ENCODE data around the gene VWCE.
A peak's percentile ranks its signal among the peaks of the same experiment; 100 is the strongest.

VWCE gene

GRCh38 chr11:61273178-61274078, 21.7 kb downstream of the VWCE start:
- no peak for DNase-seq (ENCODE audit: low read depth)
- TF ChIP-seq, protein P1, sequence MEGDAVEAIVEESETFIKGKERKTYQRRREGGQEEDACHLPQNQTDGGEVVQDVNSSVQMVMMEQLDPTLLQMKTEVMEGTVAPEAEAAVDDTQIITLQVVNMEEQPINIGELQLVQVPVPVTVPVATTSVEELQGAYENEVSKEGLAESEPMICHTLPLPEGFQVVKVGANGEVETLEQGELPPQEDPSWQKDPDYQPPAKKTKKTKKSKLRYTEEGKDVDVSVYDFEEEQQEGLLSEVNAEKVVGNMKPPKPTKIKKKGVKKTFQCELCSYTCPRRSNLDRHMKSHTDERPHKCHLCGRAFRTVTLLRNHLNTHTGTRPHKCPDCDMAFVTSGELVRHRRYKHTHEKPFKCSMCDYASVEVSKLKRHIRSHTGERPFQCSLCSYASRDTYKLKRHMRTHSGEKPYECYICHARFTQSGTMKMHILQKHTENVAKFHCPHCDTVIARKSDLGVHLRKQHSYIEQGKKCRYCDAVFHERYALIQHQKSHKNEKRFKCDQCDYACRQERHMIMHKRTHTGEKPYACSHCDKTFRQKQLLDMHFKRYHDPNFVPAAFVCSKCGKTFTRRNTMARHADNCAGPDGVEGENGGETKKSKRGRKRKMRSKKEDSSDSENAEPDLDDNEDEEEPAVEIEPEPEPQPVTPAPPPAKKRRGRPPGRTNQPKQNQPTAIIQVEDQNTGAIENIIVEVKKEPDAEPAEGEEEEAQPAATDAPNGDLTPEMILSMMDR (conservative IDR thresholded peaks at IDR 0.05; ENCODE audit: low read length) = no peak

GRCh38 chr11:61272731-61273130, 22.4 kb downstream of the VWCE start:
- H3K4me3 ChIP-seq (ENCODE audit: low read length) = no peak overlapping the region
- TF ChIP-seq, protein P1 (conservative IDR thresholded peaks at IDR 0.05; ENCODE audit: low read length) = no peak
- no peak for DNase-seq (ENCODE audit: low read depth)

More at GRCh38 chr11:61273178-61274078, 21.7 kb downstream of the VWCE start:
- H3K4me3 ChIP-seq (ENCODE audit: low read length) = no peak overlapping the region

DNA sequence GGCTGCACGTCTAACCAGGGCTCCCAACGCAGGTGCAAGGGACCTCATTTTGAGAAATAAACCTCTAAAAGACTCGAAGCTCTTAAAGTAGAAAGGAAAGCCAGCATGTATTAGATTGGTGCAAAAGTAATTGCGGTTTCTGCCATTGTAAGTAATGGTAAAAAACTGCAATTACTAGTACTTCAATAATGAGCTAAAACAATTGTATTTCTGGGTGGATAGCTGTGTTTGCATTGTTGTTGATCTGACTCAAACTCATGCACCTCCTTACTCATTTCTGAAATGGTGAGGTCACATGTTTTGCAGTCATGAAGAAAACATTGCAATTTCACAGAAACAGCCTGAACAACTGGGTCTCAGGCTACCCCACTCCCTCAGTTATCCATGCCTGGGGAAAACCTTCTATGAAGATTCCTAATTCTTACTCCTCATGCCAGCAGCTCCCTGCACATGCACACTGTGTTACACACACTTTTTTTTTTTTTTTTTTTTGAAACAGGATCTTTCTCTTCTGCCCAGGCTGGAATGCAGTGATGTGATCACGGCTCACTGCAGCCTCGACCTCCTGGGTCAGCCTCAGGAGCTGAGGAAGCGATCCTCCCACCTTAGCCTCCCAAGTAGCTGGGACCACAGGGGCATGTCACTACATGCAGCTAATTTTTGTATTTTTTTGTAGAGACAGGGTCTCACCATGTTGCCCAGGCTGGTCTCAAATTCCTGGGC, 24.6 kb downstream of the VWCE start:
- DNase-seq (ENCODE audit: low read depth) = peak; percentile 54

GRCh38 chr11:61268588-61269250, 26.4 kb downstream of the VWCE start:
- no peak for DNase-seq (ENCODE audit: low read depth)
- TF ChIP-seq, protein P1 (conservative IDR thresholded peaks at IDR 0.05; ENCODE audit: low read length) = no peak
- H3K4me3 ChIP-seq (ENCODE audit: low read length) = no peak overlapping the region

More for the DNA sequence above, 24.6 kb downstream of the VWCE start:
- H3K4me3 ChIP-seq (ENCODE audit: low read length) = no peak overlapping the region
- TF ChIP-seq, protein P1 (conservative IDR thresholded peaks at IDR 0.05; ENCODE audit: low read length) = no peak

DNA sequence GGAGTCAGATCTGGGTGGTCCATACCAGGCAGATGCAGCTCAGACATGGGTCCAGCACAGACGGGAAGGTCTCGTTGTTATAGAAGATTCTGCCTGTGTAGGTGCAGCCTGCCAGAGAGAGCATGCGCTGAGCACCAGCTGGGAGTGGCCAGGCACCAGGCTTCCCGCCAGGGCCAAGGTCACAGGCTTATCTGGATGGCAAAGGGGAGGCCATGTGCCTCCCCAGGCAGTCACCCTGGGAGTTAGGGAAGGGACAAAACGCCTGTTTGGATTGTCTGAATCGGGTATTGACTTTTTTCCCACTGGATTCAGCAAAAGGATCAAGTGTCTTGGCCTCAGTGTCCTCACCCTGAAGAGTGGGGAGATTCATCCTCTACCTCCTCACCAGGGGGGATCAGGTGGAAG, 27.7 kb downstream of the VWCE start:
- no peak for DNase-seq (ENCODE audit: low read depth)
- TF ChIP-seq, protein P1 (conservative IDR thresholded peaks at IDR 0.05; ENCODE audit: low read length) = no peak
- no peak overlapping the region for H3K4me3 ChIP-seq (ENCODE audit: low read length)

- H3K4me3 ChIP-seq (ENCODE audit: low read length) = no peak overlapping the region
- DNase-seq (ENCODE audit: low read depth) = peak; percentile 41
- TF ChIP-seq, protein P1 (conservative IDR thresholded peaks at IDR 0.05; ENCODE audit: low read length) = no peak
Observed at GRCh38 chr11:61266602-61267001, 28.5 kb downstream of the VWCE start.
